ENCODE results near the gene MRPL43.
A peak's percentile ranks its signal among the peaks of the same experiment; 100 is the strongest.
"Not testable (repeated sequence)": the region's sequence is repeated elsewhere in the genome, so short reads cannot be mapped to it uniquely, and the experiment has no call there.

The MRPL43 gene

DNA sequence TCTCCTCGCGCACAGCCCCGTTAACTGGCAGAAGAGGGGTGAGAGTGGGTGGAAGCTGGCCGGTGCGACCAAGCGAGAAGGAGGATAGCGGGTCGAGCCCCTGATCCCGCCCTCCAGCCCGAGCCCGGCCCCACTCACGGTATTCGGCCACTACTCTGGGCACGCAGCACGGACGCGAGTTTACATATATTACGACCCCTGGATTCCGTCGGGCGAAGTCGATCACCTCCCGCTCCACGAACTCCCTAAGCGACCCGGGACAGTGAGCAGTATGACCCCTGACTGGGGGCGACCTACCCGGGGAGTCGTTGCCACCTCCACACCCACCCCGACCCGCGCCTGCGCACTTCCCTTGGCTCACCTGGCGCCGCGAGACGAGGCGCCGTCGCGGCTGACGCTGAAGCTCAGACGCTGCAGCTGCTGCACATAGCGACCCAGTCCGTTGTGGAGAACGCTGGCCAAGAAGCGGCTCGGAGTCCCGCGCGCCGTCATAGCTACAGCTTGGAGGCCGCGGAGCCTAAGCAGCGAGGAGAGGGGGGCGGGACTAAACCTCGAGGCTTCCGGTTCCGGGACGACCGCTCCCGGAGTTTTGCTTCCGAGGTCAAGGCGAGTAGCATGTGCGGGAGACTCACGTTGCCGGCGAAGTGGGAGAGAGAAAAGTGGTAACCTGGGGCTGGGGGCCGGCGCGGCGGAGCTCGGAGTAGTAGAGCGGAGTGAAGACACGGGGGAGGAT, at the start of gene MRPL43, which contains the start of gene TWNK:
Gene MRPL43 (minus strand): TSS at position 546 of the 733 bp plus-strand sequence. CDS start 54 bp downstream, at position 492.
Gene TWNK (plus strand): TSS at position 592 of the 733 bp plus-strand sequence. CDS start 668 bp downstream, outside the sequence.
- peak; percentile 83 for DNase-seq (ENCODE audit: low spot score)

DNA sequence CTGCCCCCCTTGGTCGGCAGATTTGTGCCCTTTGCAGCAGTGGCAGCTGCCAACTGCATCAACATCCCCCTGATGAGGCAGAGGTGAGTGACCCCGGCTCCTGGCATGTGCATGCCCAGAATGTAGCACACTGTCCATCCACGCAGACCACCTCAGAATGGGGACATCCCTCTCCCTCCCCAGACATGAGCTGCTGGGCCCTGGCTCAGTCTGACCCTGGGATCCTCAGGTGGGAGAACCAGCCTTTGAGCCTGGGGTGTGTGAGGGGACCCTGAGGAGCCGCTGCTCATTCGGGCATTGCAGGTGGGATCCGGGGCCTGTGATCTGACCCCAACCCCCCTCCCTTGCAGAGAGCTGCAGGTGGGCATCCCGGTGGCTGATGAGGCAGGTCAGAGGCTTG, 49.4 kb upstream of the MRPL43 start:
- no peak for DNase-seq (ENCODE audit: low spot score)

DNA sequence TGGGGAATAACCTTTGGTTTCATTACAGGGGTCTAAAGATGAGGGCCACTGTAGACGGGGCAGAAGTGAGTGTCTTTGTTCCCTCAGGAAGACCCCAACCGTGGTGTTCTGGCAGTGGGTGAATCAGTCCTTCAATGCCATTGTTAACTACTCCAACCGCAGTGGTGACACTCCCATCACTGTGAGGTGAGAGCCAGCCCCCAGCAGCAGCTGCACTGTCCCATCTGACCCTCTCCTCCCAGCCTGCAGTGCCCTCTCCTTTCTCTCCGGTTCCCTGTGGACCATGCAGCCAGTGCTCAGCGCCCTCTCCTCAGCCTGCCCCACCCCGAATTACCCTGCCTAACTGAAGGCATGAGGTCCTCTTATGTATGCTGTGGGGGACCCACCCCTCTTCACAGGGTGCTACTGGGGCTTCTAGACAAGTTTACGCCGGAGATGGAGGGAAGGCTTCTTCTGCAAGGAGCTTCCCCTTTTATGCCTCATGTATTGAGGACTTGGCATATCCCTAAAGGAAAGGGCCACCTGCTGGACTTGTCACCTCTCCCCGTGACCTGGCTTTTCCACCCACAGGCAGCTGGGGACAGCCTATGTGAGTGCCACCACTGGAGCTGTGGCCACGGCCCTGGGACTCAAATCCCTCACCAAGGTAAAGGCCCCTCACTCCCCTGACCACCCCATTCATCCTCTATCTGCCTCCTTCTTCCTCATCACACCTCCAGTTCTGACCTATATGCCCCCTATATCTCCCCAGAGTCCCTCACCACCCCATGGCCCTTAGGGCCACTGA, 48.8 kb upstream of the MRPL43 start:
- DNase-seq (ENCODE audit: low spot score) = no peak

DNA sequence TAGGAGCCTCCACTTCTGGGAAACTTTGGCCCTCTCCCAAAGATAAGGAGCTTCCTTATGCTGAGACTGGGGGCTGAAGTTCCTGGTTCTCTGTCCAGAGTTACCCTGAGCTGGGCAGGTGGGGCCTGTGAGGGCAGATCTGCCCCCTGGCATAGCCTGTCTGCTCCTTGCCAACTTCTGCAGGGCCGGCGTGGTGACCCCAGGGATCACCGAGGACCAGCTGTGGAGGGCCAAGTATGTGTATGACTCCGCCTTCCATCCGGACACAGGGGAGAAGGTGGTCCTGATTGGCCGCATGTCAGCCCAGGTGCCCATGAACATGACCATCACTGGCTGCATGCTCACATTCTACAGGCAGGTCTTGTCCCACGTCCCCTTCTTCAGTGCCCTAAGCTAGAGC, 48.0 kb upstream of the MRPL43 start:
- DNase-seq (ENCODE audit: low spot score) = no peak

DNA sequence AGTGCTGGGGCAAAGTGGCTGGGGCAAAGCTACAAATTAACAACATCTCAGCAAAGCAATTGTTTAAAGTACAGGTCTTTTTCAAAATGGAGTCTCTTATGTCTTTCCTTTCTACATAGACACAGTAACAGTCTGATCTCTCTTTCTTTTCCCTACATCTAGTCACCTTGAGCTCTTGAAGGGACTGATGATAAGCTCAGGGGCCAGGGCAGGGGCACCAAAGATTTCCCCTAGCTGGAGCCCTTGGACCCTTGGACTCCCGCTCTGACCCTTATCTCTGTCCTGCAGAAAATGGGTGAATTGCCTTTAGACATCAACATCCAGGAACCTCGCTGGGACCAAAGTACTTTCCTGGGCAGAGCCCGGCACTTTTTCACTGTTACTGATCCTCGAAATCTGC, 47.1 kb upstream of the MRPL43 start:
- not testable (repeated sequence) for DNase-seq (ENCODE audit: low spot score)

DNA sequence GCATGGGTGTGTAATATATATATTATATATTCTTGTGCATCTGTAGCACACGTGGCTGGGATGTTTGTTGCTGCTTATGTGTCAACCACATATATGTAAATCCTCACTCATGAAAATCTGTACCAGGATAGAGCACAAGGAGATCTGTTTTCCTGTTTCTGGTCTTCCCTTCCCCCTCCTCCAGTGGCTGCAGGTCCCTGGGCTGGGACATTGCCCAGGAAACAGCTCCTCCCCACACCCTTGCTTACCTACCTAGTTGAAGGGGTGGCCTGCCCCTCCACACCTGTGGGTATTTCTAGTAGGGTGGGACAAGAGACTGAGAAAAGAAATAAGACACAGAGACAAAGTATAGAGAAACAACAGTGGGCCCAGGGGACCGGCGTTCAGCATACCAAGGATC, 46.0 kb upstream of the MRPL43 start:
- no peak for DNase-seq (ENCODE audit: low spot score)

DNA sequence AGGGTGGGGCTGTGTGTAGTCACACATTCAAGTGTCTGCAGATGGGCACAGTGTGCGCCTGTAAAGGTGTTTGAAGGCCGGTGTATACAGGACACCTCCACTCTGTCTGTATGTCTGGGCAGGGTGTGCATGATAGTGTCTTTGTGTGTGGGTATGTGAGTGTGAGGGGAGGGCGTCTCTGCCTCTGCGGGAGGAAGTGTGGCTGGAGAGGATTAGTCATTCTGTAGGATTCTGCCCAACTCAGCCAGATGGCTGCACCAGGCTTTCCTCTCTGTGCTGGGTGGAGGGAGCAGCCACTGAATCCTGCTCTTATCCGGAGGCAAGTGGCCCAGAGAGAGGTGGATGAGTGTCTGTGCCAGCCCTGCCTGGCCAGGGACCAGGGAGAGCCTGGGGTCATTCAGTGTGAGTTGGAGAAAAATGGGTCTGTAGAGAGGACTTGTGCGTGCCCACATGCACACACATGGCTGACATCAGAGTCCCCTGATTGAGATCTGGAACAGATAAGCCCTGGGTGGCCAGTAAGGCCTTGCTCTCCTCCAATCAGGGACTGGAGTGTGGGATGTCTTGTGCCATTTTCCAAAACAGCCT, 45.4 kb upstream of the MRPL43 start:
- DNase-seq (ENCODE audit: low spot score) = peak; percentile 66

DNA sequence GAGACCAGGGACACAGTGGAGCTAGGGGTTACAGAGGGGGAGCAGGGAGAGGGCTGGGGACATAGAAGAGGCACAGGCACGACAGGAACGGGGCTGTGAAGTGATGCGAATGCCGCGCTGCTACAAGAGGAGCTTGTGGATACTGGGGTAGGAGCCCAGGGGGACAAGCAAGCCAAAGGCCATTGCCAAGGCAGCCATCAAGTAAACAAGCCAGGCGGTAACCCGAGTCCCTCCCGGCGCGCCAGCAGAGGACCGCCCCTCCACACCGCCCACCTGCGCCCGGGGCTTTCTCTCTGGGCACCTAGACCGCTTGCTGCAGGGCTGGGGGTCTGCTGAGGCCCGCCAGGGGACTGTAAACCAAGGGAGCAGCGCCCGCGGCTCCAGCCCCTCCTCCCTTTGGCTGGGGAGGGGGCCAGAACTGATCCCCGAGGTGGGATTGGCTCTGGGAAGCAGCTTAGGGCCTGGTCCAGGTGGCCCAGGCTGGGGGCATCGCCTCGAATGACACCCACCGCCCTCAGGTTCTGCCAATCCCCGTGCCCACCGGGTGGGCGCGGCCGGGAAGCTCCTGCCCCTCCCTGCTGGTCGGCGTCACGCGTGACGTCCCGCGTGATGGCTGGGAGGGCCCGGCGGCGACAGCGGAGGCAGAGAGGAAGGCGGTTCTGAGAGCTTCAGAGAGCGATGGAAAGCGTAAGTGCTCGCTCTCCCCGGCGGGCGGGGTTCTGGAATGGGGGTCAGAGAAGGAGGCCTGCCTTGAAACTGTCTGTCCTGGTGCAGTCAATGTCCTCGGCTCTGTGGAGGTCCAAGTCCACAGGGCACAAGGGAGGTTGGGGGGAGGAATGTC, 44.7 kb upstream of the MRPL43 start:
- DNase-seq (ENCODE audit: low spot score) = peak; percentile 71

DNA sequence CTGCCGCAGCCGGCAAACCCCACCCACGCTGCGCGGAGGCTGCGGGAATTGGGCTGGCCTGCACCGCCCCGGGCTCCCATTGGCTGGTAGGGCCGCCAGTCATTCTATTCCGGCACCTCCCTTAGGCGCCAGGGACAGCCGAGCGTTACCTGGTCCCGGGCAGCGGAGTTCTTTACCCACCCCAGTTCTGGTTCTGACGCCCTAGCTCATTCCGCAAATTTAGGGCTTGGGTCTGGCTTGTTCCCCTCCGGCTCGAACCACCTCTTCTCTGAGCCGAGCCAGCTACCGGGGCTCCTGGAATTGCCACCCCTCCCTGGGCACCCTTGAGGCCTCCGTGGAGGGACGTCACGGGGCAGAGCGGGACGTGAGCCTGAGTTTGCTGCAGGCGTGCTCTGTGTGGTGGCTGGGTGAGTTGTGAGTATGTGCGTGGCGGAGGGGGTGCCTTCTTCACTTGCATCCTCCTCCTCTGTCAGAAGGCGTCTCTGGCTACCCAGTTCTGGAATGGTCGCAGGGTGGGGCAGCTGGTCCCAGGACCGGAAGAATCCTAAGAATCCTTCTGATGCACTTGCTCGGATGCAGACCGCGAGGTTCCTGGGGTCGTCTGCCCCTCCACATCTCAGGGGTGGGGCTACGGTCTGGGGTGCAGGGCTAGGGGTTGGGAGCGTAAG, 44.0 kb upstream of the MRPL43 start, which contains the start of the genes PDZD7 and SFXN3:
Gene PDZD7 (minus strand): TSS at position 2 of the 668 bp plus-strand sequence. CDS start 910 bp downstream, outside the sequence.
Gene SFXN3 (plus strand): TSS at position 107 of the 668 bp plus-strand sequence. CDS start 3,461 bp downstream, outside the sequence.
- DNase-seq (ENCODE audit: low spot score) = peak; percentile 97

DNA sequence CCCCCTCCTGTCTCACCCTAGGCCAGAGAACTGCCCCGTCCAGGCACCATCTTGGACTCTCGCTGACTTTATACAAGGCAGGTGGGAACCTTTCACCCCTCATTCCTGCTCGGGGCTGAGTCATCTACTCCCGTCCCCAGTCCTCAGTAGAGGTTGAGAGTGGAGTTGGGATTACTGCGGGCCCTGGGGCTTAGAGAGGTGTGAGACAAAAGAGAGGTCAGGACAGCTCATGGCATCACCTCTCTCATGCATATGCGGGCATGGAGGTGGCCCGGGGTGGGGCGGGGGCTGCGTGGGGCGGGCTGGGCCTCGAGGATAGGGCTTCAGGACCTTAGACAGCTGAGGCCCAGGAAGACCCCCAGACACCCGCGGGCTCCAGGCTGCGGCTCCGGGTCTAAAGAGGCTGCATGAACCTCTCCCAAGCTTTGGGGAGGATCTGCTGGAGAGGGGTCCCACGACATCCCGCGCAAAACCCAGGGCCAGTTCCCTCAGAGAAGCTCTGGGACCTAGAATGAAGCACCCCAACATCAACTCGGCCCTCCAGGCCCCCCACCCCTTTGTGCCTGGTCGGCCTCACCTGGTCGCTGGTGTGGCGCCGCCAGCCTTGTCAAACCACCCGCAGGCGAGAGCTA, 43.3 kb upstream of the MRPL43 start:
- no peak for DNase-seq (ENCODE audit: low spot score)

DNA sequence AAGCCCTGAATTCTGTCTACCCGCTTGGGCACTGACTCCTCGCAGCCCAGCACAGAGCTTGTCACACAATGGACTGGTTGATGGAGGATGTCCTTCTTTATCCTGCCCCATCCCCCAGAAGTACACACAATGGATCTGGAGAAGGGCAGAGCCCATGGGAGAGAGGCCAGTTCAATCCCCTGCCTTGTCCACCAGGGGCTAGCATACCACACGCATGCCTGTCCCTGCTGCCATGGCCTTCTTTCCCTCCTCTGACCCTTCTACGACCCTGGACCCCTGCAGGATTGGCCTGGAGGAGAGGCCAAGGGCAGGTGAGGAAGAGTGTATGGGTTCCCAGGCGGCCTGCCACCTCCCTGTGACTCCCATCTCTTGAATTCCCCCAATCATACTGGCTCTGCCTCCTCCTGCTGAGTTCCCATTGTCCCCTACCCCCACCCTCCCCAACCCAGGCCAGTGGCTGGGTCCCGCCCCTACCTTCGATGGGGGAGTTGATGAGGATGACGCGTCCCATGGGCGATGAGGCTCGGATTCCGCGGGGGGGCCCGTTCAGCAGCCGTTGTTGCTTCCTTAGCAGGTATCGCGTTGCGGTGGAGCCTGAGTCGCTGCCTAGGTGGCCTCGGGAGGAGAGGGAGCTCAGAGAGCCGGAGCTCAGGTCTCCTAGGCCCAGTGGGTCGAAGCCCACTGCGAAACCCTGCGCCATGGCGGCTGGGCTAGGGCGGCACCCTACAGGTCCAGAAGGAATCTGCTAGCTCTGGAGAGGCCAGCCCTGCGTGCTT, 42.4 kb upstream of the MRPL43 start:
- no peak for DNase-seq (ENCODE audit: low spot score)

DNA sequence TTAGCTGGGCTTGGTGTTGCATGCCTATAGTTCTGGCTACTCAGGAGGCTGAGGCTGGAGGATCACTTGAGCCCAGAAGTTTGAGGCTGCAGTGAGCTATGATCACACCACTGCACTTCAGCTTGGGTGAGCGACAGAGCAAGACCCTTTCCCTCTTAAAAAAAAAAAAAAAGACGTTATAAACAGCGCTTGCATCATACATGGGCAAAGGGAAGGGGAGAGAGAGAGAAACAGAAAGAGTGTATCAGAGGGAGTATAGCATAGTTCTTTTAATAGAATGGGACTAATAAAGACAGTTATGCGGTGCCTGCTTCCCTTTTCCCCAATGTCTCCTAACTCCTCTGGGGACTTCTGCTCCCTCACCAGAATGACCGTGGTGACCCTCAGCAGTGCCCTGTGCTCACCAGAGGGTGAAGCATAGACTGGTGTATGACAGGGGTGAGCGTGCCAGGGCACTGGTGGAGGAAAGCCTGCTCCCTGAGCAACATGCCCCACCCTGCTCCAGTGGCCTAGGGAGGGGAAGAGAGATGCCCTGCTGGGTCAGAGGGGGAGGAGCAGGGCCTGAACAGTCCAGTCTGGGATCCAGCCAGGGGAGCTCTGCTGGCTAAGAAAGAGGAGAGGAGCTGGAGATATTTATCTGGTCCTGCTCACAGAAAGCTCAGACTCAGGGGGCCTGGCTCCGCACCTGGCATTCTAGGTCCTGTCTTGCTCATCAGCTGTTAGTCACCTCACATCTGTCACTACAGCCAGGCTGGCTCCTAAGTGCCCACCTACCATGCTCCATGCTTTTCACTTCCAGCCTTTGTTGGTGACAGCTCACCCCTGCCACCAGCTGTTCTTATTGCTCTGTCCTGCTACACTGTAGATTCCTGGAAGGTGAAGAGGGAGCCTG, 41.4 kb upstream of the MRPL43 start:
- no peak for DNase-seq (ENCODE audit: low spot score)

DNA sequence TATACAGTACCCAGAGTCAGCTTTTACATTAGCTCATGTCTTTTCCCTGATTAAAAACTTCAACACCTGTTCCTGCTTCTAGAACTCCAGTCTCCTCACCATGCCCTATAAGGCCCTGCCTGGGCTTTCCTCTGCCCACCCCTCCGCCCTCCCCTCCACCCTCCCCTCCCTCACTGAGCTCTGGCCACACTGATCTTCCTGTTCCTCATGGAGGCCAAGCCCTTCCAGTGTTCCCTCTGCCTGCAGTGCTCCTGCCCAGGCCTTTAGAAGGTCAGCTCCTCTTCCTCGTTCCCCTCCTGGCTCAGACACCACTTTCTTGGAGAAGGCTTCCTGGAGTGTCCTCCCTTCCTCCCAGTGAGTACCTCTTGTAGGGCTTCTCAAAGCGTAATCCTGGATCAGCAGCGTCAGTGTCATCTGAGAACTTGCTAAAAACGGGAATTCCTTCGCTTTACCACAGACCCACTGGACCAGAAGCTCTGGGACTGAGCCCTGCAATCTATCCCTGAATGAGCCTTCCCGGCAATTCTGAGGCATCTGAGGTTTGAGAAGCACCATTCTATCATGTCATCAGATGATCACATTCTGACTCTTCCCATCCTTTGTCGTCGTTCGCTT, 39.9 kb upstream of the MRPL43 start:
- no peak for DNase-seq (ENCODE audit: low spot score)

DNA sequence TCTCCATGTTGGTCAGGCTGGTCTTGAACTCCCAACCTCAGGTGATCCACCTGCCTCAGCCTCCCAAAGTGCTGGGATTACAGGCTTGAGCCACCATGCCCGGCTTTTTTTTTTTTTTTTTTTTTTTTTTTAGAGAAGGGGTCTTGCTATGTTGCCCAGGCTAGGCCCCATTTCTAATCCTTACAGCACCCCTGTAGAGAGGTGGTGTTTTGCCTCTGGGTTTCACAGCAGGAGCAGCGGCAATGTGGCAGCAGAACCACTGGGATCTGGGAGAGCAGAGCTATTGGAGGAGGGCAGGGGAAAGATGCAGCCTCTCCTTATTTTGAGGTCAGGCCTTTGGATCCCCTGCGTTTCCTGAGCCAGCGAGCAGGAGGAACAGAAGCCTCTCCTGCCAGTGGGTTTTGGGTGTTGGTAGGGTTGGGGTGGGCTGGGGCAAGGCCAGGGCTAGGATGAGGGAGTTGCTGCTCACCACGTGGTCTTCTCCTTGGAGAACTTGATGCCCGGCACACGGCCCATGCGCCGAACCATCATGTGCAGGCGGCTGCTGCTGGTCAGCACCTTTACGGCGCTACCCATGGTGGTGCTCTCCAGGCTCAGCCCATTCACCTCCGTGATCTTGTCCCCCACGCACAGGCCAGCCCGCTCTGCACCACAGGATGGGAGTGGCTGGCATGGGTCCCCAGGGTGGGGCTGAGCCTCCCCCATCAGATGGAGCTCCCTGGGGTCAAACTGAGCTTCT, 35.8 kb upstream of the MRPL43 start:
- no peak for DNase-seq (ENCODE audit: low spot score)

DNA sequence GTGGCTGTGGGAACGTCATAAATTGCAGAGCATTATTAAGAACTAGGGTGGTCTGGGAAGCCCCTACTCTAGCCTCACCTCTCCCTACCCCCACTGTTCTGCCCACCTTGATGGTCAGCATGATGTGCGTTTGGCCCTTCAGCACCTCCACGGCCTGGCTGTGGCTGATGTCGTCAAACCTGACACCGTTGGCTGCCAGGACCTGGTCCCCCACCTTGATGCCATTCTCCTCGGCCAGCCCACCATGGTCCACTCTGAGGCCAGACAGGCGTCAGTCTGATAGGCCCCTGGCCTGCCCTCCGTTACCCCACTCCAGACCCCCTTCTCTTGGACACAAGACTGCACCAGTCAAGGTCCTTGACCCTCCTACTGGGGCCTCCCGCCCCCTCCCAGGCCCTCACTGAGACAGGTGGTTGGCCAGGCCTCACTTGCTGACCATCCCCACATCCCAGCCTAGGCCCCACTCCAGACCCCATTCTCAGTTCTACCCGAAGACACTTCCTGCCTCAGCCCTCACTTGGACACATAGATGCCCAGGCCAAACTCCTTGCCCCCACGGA, 34.5 kb upstream of the MRPL43 start:
- DNase-seq (ENCODE audit: low spot score) = no peak

DNA sequence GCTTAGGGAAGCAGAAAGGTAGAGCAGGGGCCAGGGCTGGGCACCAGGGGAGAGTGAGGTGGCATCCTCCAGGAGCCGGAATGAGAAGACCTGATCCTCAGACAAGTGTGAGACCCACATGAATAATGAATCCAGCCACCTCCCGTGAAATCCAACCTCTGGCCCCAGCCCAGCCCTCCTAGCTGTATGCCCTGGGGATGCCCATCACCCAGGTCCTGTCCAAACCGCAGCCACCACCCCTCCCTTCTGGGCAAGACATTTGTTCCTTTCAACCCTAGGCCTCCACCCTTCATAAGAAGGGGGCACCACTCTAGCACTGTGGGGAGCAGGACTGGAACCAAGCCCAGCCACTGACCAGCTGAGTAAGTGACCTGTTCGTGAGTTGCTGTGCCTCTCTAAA, 33.9 kb upstream of the MRPL43 start:
- DNase-seq (ENCODE audit: low spot score) = no peak

DNA sequence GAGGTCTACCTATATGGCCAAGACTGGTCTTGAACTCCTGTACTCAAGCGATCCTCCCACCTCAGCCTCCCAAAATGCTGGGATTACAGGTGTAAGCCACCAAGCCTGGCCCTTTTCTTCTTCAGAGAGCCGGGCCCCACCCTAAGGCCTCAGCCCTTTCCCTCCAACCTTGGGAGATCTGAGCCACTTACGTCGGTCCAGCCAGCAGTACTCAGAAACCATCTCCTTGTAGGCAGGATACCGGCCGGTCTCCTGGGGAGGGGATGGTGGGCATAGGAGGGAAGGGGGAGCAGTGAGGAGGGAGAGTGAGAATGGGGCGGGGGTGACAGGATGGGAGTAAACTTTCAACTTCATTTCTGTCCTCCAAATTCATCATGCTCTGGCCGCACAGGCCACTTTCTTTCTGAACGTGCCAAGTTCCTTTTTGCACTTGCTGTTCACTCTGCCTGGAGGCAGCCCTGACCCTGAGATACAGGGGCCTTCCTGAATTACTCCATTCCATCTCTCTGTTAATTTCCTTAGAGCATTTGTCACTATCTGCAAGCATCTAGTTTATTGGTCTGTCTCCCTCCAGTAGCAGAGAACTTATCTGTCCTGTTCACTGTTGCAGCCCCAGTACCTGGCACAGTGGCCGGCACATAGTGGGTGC, 33.3 kb upstream of the MRPL43 start:
- no peak for DNase-seq (ENCODE audit: low spot score)

All from CD4-positive, alpha-beta T cell treated with Interleukin-15 for 4 hours (primary cell).